SK-N-SH (cell line): ENCODE results near the gene SND1. TPM values are rescaled to one million over a fixed set of nuclear protein-coding genes. Genes with fewer than 3 reads are reported as not detected.

ENCODE experiments used
- CTCF ChIA-PET: fragments of 300-600, 350-600 bp; formaldehyde crosslinking; extraction: SDS; loops from one replicate; lab custom pipeline; 2021; lab: Yijun Ruan, JAX
- POLR2A ChIA-PET: fragments of 350-600 bp; sonication (Branson Sonifier 250); formaldehyde crosslinking; extraction: SDS; loops from one replicate; lab custom pipeline; 2020; ENCODE audit warnings: antibody characterized with exemption, inconsistent platforms; lab: Yijun Ruan, JAX
- DNase-seq: peaks from one replicate; pipeline ENCODE4 v3.0.0; 2012
- H2AFZ ChIP-seq: fragments of 200-600 bp; sonication (generic); 2 replicates; pipeline ENCODE4 v1.8.1; 2016; ENCODE audit warnings: antibody characterized with exemption, mild to moderate bottlenecking, low read depth
- H3F3A ChIP-seq: fragments of 200-600 bp; sonication (generic); replicated peaks from 2 replicates; pipeline ENCODE3; 2016; ENCODE audit warnings: antibody characterized with exemption, mild to moderate bottlenecking; ENCODE audit not compliant: insufficient read depth
- H3K27ac ChIP-seq, 2 experiments: fragments of 200-500 bp in 1 of 2; fragments of 200-600 bp in 1 of 2; sonication (Bioruptor generic) in 1 of 2; sonication (generic), shearing (Covaris generic) in 1 of 2; 2 replicates each; pipeline versions ENCODE4 v1.5.1 to v1.6.1; 2014 to 2016; ENCODE audit warnings: low read depth in 2 of 2, inconsistent platforms in 1 of 2, low read length in 1 of 2, mild to moderate bottlenecking in 1 of 2, mixed read lengths in 1 of 2
- H3K27me3 ChIP-seq: fragments of 200-600 bp; sonication (generic), shearing (Covaris generic); 2 replicates; pipeline ENCODE4 v1.6.1; 2016; ENCODE audit warnings: mixed run types; ENCODE audit not compliant: insufficient read depth
- H3K36me3 ChIP-seq, 2 experiments: fragments of 200-500 bp in 1 of 2; fragments of 200-600 bp in 1 of 2; sonication (Bioruptor generic) in 1 of 2; sonication (generic) in 1 of 2; replicated peaks in 1 of 2; 2 replicates each; pipeline versions ENCODE3 to v1.5.1; 2014 to 2016; ENCODE audit warnings: low read length in 1 of 2, mild to moderate bottlenecking in 1 of 2; ENCODE audit not compliant: insufficient read depth in 2 of 2, control insufficient read depth in 1 of 2
- H3K4me1 ChIP-seq, 2 experiments: fragments of 200-500 bp in 1 of 2; fragments of 200-600 bp in 1 of 2; sonication (Bioruptor generic) in 1 of 2; sonication (generic), shearing (Covaris generic) in 1 of 2; 2 replicates each; pipeline versions ENCODE4 v1.5.1 to v1.6.1; 2014 to 2016; ENCODE audit warnings: low read depth in 1 of 2, low read length in 1 of 2, mixed run types in 1 of 2; ENCODE audit not compliant: insufficient read depth in 2 of 2, control insufficient read depth in 1 of 2
- H3K4me2 ChIP-seq: fragments of 200-600 bp; sonication (generic), shearing (Covaris generic); 2 replicates; pipeline ENCODE4 v1.6.1; 2017; ENCODE audit warnings: mixed run types
- H3K4me3 ChIP-seq, 2 experiments: fragments of 200-500 bp in 1 of 2; fragments of 200-600 bp in 1 of 2; sonication (Bioruptor generic) in 1 of 2; sonication (generic), shearing (Covaris generic) in 1 of 2; 2 replicates each; pipeline versions ENCODE4 v1.5.1 to v1.8.1; 2014 to 2016; ENCODE audit warnings: low read depth in 2 of 2, inconsistent platforms in 1 of 2, low read length in 1 of 2, mild to moderate bottlenecking in 1 of 2, mixed read lengths in 1 of 2, moderate library complexity in 1 of 2
- H3K79me2 ChIP-seq: fragments of 200-600 bp; sonication (generic); 2 replicates; pipeline ENCODE4 v1.8.1; 2017; ENCODE audit warnings: mild to moderate bottlenecking; ENCODE audit not compliant: insufficient read depth
- H3K9ac ChIP-seq: fragments of 200-600 bp; sonication (generic); 2 replicates; pipeline ENCODE4 v1.6.1; 2017; ENCODE audit warnings: mixed run types
- H3K9me2 ChIP-seq: fragments of 200-600 bp; sonication (generic); 2 replicates; pipeline ENCODE4 v1.6.1; 2017; ENCODE audit warnings: mixed run types
- H3K9me3 ChIP-seq: fragments of 200-600 bp; sonication (generic); 2 replicates; pipeline ENCODE4 v1.6.1; 2017; ENCODE audit warnings: mixed run types, mild to moderate bottlenecking, moderate library complexity
- H4K20me1 ChIP-seq: fragments of 200-600 bp; sonication (generic); 2 replicates; pipeline ENCODE4 v1.6.1; 2017; ENCODE audit warnings: mild to moderate bottlenecking, mixed run types; ENCODE audit not compliant: insufficient read depth
- CHD2 ChIP-seq: fragments of 150-350 bp; IDR thresholded peaks from 2 replicates; pipeline ENCODE4 v1.6.1; 2018; ENCODE audit warnings: low read length; ENCODE audit not compliant: partially characterized antibody
- EZH2phosphoT487 ChIP-seq: fragments of 200-600 bp; sonication (generic); IDR thresholded peaks from 2 replicates; pipeline ENCODE4 v1.6.1; 2017; ENCODE audit warnings: low read depth, mixed run types, mild to moderate bottlenecking, antibody characterized with exemption, moderate library complexity, borderline replicate concordance
- FOSL2 ChIP-seq: IDR thresholded peaks from 2 replicates; pipeline ENCODE4 v1.4.0; 2012; ENCODE audit warnings: low read depth, mild to moderate bottlenecking, moderate library complexity, borderline replicate concordance
- GABPA ChIP-seq: IDR thresholded peaks from 2 replicates; pipeline ENCODE4 v1.4.0; 2012; ENCODE audit warnings: low read depth, mild to moderate bottlenecking
- GATA2 ChIP-seq: sonication (generic); formaldehyde crosslinking; IDR thresholded peaks from 2 replicates; pipeline ENCODE4 v1.5.0; 2020; ENCODE audit warnings: mild to moderate bottlenecking, missing genetic modification reagents
- MEF2A ChIP-seq: IDR thresholded peaks from 2 replicates; pipeline ENCODE4 v1.4.0; 2012; ENCODE audit warnings: low read depth, borderline replicate concordance
- NFIC ChIP-seq: IDR thresholded peaks from 2 replicates; pipeline ENCODE4 v1.4.0; 2012; ENCODE audit warnings: borderline replicate concordance
- NRF1 ChIP-seq: IDR thresholded peaks from 2 replicates; pipeline ENCODE4 v1.6.1; 2012; ENCODE audit warnings: low read depth, mild to moderate bottlenecking, low read length
- POLR2AphosphoS5 ChIP-seq: IDR thresholded peaks from 2 replicates; pipeline ENCODE4 v1.6.1; 2012; ENCODE audit warnings: low read depth, low read length
- RAD21 ChIP-seq: IDR thresholded peaks from 2 replicates; pipeline ENCODE4 v1.6.1; 2012; ENCODE audit warnings: mild to moderate bottlenecking, low read length
- RCOR1 ChIP-seq: fragments of 150-350 bp; IDR thresholded peaks from 2 replicates; pipeline ENCODE4 v1.6.1; 2017; ENCODE audit warnings: antibody characterized with exemption, low read length
- RFX5 ChIP-seq: IDR thresholded peaks from 2 replicates; pipeline ENCODE4 v1.6.1; 2012; ENCODE audit warnings: mild to moderate bottlenecking, improper control_type of control experiment, low read length
- SIN3A ChIP-seq: IDR thresholded peaks from 2 replicates; pipeline ENCODE4 v1.6.1; 2012; ENCODE audit warnings: low read depth, mild to moderate bottlenecking, low read length, moderate library complexity, borderline replicate concordance
- TCF12 ChIP-seq: IDR thresholded peaks from 2 replicates; pipeline ENCODE4 v1.4.0; 2012
- TEAD4 ChIP-seq: IDR thresholded peaks from 2 replicates; pipeline ENCODE4 v1.4.0; 2012; ENCODE audit warnings: mild to moderate bottlenecking, borderline replicate concordance; ENCODE audit not compliant: insufficient read depth
- WGBS: methylation state at CpG from one replicate; pipeline ENCODE4 v1.1.6; 2017; ENCODE audit warnings: low lambda C conversion rate; 5-methylcytosine and 5-hydroxymethylcytosine counted together
- polyA plus RNA-seq, 3 experiments: library from polyadenylated mRNA; depleted of rRNA; stranded (reverse); fragments of >200 nt; gene quantifications; 2 replicates each; pipeline ENCODE4 v1.2.3, GENCODE V29; 2012
- TF ChIP-seq, protein P1 (sequence below): fragments of 150-350 bp; IDR thresholded peaks from 2 replicates; pipeline ENCODE4 v1.6.1; 2017; ENCODE audit warnings: antibody characterized with exemption, low read length, low read depth, borderline replicate concordance
- TF ChIP-seq, protein P2 (sequence below): IDR thresholded peaks from 2 replicates; pipeline ENCODE4 v1.4.0; 2012; ENCODE audit warnings: low read depth, borderline replicate concordance
- TF ChIP-seq, protein P3 (sequence below): fragments of 200-600 bp; sonication (generic); IDR thresholded peaks from 2 replicates; pipeline ENCODE4 v1.6.1; 2017; ENCODE audit warnings: antibody characterized with exemption, mild to moderate bottlenecking, moderate library complexity

SND1 gene
- polyA plus RNA-seq, 1 of the 3 experiments (the other 2 are of a cell fraction): 165 TPM

DNA sequence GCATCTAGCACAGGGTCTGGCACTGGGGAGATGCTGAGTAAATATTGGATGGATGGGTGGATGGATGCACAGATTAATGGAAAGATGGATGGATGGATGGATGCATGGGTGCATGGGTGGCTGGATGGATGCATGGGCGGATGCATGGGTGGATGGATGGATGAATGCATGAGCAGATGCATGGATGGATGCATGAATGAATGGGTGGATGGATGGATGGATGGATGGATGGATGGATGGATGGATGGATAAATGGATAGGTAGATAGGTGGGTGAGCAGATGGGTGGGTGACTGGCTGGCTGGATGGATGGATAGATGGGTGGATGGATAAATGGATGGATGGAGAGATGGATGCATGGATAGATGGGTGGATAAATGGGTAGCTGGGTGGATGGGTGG is 39.7 kb upstream of the SND1 start:
- no peak overlapping the region for H3K4me2 ChIP-seq
- 5% methylated on average over 1 of the region's 1 CpG for WGBS
- no peaks in the 10 kb centered on the region for H3K79me2 ChIP-seq
- no peaks in the 10 kb centered on the region for H3K4me1 ChIP-seq
- no peak overlapping the region for H3K27ac ChIP-seq
- ChIA-PET CTCF (no interaction called here), POLR2A (no interaction called here)
- no peak overlapping the region for H2AFZ ChIP-seq
- peaks cover 40% of the 10 kb centered on the region for H3K27me3 ChIP-seq
- TF ChIP-seq FOSL2: no peak
- TF ChIP-seq, protein P1, sequence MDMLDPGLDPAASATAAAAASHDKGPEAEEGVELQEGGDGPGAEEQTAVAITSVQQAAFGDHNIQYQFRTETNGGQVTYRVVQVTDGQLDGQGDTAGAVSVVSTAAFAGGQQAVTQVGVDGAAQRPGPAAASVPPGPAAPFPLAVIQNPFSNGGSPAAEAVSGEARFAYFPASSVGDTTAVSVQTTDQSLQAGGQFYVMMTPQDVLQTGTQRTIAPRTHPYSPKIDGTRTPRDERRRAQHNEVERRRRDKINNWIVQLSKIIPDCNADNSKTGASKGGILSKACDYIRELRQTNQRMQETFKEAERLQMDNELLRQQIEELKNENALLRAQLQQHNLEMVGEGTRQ: no peak
- TF ChIP-seq EZH2phosphoT487: no peak
- no peak for TF ChIP-seq RAD21
- no peak for TF ChIP-seq CHD2
- TF ChIP-seq MEF2A: no peak
- no peak for TF ChIP-seq GABPA
- no peak for TF ChIP-seq TEAD4
- TF ChIP-seq TCF12: no peak
- TF ChIP-seq, protein P2, sequence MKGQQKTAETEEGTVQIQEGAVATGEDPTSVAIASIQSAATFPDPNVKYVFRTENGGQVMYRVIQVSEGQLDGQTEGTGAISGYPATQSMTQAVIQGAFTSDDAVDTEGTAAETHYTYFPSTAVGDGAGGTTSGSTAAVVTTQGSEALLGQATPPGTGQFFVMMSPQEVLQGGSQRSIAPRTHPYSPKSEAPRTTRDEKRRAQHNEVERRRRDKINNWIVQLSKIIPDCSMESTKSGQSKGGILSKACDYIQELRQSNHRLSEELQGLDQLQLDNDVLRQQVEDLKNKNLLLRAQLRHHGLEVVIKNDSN: no peak
- no peak for TF ChIP-seq GATA2 (CRISPR knock-in tag)
- no peak for TF ChIP-seq SIN3A
- no peak for TF ChIP-seq RCOR1
- no peak for TF ChIP-seq POLR2AphosphoS5
- TF ChIP-seq NRF1: no peak
- TF ChIP-seq, protein P3, sequence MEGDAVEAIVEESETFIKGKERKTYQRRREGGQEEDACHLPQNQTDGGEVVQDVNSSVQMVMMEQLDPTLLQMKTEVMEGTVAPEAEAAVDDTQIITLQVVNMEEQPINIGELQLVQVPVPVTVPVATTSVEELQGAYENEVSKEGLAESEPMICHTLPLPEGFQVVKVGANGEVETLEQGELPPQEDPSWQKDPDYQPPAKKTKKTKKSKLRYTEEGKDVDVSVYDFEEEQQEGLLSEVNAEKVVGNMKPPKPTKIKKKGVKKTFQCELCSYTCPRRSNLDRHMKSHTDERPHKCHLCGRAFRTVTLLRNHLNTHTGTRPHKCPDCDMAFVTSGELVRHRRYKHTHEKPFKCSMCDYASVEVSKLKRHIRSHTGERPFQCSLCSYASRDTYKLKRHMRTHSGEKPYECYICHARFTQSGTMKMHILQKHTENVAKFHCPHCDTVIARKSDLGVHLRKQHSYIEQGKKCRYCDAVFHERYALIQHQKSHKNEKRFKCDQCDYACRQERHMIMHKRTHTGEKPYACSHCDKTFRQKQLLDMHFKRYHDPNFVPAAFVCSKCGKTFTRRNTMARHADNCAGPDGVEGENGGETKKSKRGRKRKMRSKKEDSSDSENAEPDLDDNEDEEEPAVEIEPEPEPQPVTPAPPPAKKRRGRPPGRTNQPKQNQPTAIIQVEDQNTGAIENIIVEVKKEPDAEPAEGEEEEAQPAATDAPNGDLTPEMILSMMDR: no peak
- TF ChIP-seq NFIC: no peak
- TF ChIP-seq RFX5: no peak
- no peak for DNase-seq
- no peaks in the 10 kb centered on the region for H3F3A ChIP-seq
- no peaks in the 10 kb centered on the region for H3K9me2 ChIP-seq
- H3K9me3 ChIP-seq: no peaks in the 10 kb centered on the region
- no peak overlapping the region for H3K9ac ChIP-seq
- H3K4me3 ChIP-seq: no peak overlapping the region
- H4K20me1 ChIP-seq: no peaks in the 10 kb centered on the region
- H3K36me3 ChIP-seq: no peaks in the 10 kb centered on the region
